Pancreas (tissue), 10 donors: ENCODE data around the gene CACNA2D2. TPM values are rescaled to one million over a fixed set of nuclear protein-coding genes. Genes with fewer than 3 reads are reported as not detected.

Experiments
- ATAC-seq, 4 donors: fragments of 200-7000 bp; cut with Tn5 transposase; one replicate each; pipeline versions ENCODE4 v1.8.0 to v1.9.1; 2020; ENCODE audit warnings: mild to moderate bottlenecking in 4 of 4, moderate library complexity in 4 of 4
- DNase-seq, 6 donors: peaks; one replicate each; pipeline ENCODE4 v3.0.0-alpha.2; 2020
- FAIRE-seq: peaks from 2 replicates; lab custom pipeline; 2012; peaks lifted over from hg19 to GRCh38; lab: Jason Lieb, UNC
- H3K27ac ChIP-seq, 4 donors: fragments of 200-600 bp; sonication (generic); 1 replicate in 3 of 4; 2 replicates in 1 of 4; pipeline versions ENCODE4 v1.5.0 to v1.8.0; 2020
- H3K27me3 ChIP-seq, 4 donors: fragments of 200-600 bp; one replicate each; pipeline ENCODE4 v1.8.0; 2021
- H3K36me3 ChIP-seq, 3 donors: fragments of 200-600 bp; sonication (generic) in 1 of 3; one replicate each; pipeline versions ENCODE4 v1.5.0 to v1.8.0; 2020 to 2021
- H3K4me1 ChIP-seq, 3 donors: fragments of 200-600 bp; one replicate each; pipeline ENCODE4 v1.8.0; 2021
- H3K4me3 ChIP-seq, 4 donors: fragments of 200-600 bp; sonication (generic) in 2 of 4; one replicate each; pipeline versions ENCODE4 v1.5.0 to v1.8.0; 2020 to 2021
- H3K9me3 ChIP-seq, 4 donors: fragments of 200-600 bp; one replicate each; pipeline ENCODE4 v1.8.0; 2021
- CTCF ChIP-seq, 4 donors: fragments of 200-600 bp; sonication (generic) in 3 of 4; IDR thresholded peaks; one replicate each; pipeline versions ENCODE4 v1.5.0 to v1.8.0; 2021; ENCODE audit warnings: antibody characterized with exemption in 4 of 4
- WGBS, 2 donors: extraction: QIAGEN DNeasy Blood & Tissue Kit; methylation state at CpG; one replicate each; pipeline ENCODE4 v1.1.7; 2013; 5-methylcytosine and 5-hydroxymethylcytosine counted together
- intact Hi-C, 3 donors: fragments of 100-400 bp; cut with DNase I; formaldehyde crosslinking; loops; one replicate each; pipeline versions ENCODE4 v1.11.1 to v1.14.2; 2022
- polyA plus RNA-seq, 2 donors: library from polyadenylated mRNA; stranded (reverse); fragments of 200-250 nt; gene quantifications; one replicate each; pipeline ENCODE4 v1.2.3, GENCODE V29; 2013
- total RNA-seq, 6 donors: library from RNA; stranded (reverse); fragmentation: NEBNext Ultra II Directional in 4 of 6; extraction: Animal tissue kit (Norgen Biotek cat#: 25700) in 4 of 6; gene quantifications; one replicate each; pipeline versions ENCODE4 v1.2.1 to v1.2.4, GENCODE V29; 2021 to 2023
- donor health status: healthy with polysubstance abuse.
- donor health status: DM: no; HTN: no; CAD: no; lungs with moderate emphysema.
- donor health status: DM: no; HTN: no; CAD: no.
- donor health status: control.
- donor health status: control.
- donor health status: Bipolar disorder and iron deficiency.
- donor health status: DM: yes; HTN: yes; CAD: no.
- donor health status: DM: no; HTN: no; CAD: no.
- donor health status: DM: no; HTN: no; CAD: no.
- donor health status: DM: yes; HTN: yes; CAD: no.

Gene CACNA2D2
- total and polyA plus RNA-seq, 8 donors, result 1.1 to 19.5 (median 3.3) TPM

- Histone ChIP-seq H3K36me3 (no peaks in the 10 kb centered on the region), H3K4me3 (no peak overlapping the region), H3K27ac (no peak overlapping the region), H3K9me3 (no peaks in the 10 kb centered on the region), H3K4me1 (no peaks in the 10 kb centered on the region), H3K27me3 (no peaks in the 10 kb centered on the region)
- DNase-seq (no peak), ATAC-seq (no peak), FAIRE-seq (no peak)
- 68 to 70% methylated on average over 5 of the region's 5 CpGs for WGBS, 2 donors
- intact Hi-C loops, result loop anchor here in 1 of 3 donors (10.0 kb wide), 1 partner anchor 111 kb away; no protein-coding TSS in a partner anchor
- TF ChIP-seq CTCF (IDR thresholded peaks at IDR 0.05), result no peak
Observed at GRCh38 chr3:50433954-50434353, 69.5 kb downstream of the CACNA2D2 start.

- H3K36me3 ChIP-seq, result no peaks in the 10 kb centered on the region
- H3K9me3 ChIP-seq, result no peaks in the 10 kb centered on the region
- no peaks in the 10 kb centered on the region for H3K4me1 ChIP-seq
- TF ChIP-seq CTCF (IDR thresholded peaks at IDR 0.05), result no peak
- no peak overlapping the region for H3K27ac ChIP-seq
- WGBS, 2 donors, result 57 to 68% methylated on average over 4 of the region's 4 CpGs
- no peak for FAIRE-seq
- intact Hi-C loops, result loop anchor here in 1 of 3 donors (10.0 kb wide), 1 partner anchor 114 kb away; no protein-coding TSS in a partner anchor
- no peak for ATAC-seq
- no peak overlapping the region for H3K4me3 ChIP-seq
- DNase-seq, result no peak
- no peaks in the 10 kb centered on the region for H3K27me3 ChIP-seq
Observed at GRCh38 chr3:50430950-50431435, 72.4 kb downstream of the CACNA2D2 start.

GRCh38 chr3:50430191-50430590, 73.2 kb downstream of the CACNA2D2 start:
- FAIRE-seq, result no peak
- no peaks in the 10 kb centered on the region for H3K9me3 ChIP-seq
- WGBS, 2 donors, result 71% methylated on average over 3 to 4 of the region's 4 CpGs
- H3K27ac ChIP-seq, result no peak overlapping the region
- H3K4me1 ChIP-seq, result no peaks in the 10 kb centered on the region
- no peaks in the 10 kb centered on the region for H3K36me3 ChIP-seq
- intact Hi-C loops, result loop anchor here in 1 of 3 donors (10.0 kb wide), 1 partner anchor 115 kb away; no protein-coding TSS in a partner anchor
- no peak for TF ChIP-seq CTCF (IDR thresholded peaks at IDR 0.05)
- H3K27me3 ChIP-seq, result no peaks in the 10 kb centered on the region
- no peak for DNase-seq
- H3K4me3 ChIP-seq, result no peak overlapping the region
- ATAC-seq, result no peak

GRCh38 chr3:50428007-50428633, 75.3 kb downstream of the CACNA2D2 start:
- FAIRE-seq (no peak), DNase-seq (no peak), ATAC-seq (no peak)
- intact Hi-C loops, result no loop called here
- TF ChIP-seq CTCF (IDR thresholded peaks at IDR 0.05), result no peak
- H3K27me3 ChIP-seq, result no peaks in the 10 kb centered on the region
- H3K4me1 ChIP-seq, result no peaks in the 10 kb centered on the region
- H3K9me3 ChIP-seq, result no peaks in the 10 kb centered on the region
- H3K27ac ChIP-seq, result no peak overlapping the region
- no peak overlapping the region for H3K4me3 ChIP-seq
- 67 to 73% methylated on average over 9 of the region's 9 CpGs for WGBS, 2 donors
- H3K36me3 ChIP-seq, result no peaks in the 10 kb centered on the region

- no peaks in the 10 kb centered on the region for H3K9me3 ChIP-seq
- H3K4me1 ChIP-seq, result no peaks in the 10 kb centered on the region
- no peaks in the 10 kb centered on the region for H3K27me3 ChIP-seq
- FAIRE-seq (no peak), ATAC-seq (no peak), DNase-seq (no peak)
- H3K36me3 ChIP-seq, result no peaks in the 10 kb centered on the region
- no peak for TF ChIP-seq CTCF (IDR thresholded peaks at IDR 0.05)
- H3K27ac ChIP-seq, result no peak overlapping the region
- no peak overlapping the region for H3K4me3 ChIP-seq
- 84 to 93% methylated on average over 13 of the region's 13 CpGs for WGBS, 2 donors
- intact Hi-C loops, result no loop called here
Observed at GRCh38 chr3:50427217-50427616, 76.2 kb downstream of the CACNA2D2 start.
